NCI-H1092 (cell line): ENCODE measurements around the gene ZDHHC17.

Experiments used
- DNase-seq: peaks from one replicate; lab custom pipeline; 2025; lab: John Stamatoyannopoulos, UW

The ZDHHC17 gene

DNA sequence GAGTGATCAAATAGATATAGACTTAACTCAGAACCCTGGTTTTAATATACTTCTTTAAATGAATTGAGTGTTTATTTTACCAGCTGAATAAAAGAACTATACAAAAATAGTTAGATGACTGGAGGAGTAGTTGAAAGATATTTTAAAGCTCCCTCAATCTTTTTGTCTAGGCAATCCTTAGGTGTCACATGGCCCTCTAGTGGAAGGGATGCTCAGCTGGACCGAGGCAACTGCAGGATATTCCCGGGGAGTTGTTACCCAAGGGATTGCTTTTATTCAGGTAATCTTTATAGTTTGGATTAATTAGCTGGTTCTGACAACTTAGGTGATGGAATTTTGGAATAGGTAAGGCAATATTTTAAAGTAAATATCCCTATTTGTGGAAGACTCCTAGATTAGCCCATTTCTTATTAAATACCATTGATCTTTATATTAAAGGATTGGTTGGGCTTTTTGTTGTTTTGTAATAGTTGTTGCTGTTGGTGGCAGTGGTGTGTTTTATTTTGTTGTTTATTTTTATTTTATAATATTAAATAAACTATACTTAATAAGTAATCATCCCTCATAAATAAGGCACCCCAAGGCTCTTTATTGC is 57.1 kb downstream of the ZDHHC17 start:
- DNase-seq: no peak

DNA sequence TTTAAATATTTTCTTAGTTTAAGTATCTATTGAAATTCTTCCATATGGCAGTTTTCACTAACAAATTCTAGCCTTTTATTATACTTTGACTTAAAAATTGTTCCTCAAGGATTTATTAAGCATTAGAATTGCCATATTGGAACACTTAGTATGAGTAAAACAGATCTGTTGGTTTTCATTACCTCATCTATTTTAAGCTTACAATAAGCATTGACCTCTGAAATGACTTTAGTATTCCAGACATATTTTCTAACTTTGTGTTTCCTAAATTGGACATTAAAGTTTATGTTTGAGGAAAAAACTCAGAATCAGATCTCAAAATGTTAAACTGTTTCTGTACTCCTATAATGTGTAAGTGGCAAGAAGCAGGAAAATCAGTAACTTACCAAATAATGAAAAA is 66.5 kb downstream of the ZDHHC17 start:
- no peak for DNase-seq

DNA sequence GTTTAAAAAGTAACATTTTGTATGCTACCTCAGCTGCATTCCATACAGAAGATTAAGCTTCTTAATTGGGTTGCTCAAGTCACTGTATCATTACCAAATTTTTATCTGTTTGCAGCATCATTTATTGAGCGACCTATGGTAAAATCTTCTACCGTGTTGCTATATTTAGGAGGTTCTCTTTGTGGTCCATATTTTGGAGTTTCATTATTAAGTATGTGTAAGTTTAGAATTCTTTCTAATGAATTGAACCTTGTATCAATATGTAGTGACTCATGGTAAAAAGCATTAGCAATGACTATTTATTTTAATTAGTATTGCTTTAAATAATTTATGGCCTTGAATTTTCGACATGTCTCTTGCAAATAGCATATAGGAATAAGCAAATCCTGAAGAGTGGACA is 72.7 kb downstream of the ZDHHC17 start:
- DNase-seq: no peak

- DNase-seq: no peak
Measured at GRCh38 chr12:76847260-76847659, 83.3 kb downstream of the ZDHHC17 start.

DNA sequence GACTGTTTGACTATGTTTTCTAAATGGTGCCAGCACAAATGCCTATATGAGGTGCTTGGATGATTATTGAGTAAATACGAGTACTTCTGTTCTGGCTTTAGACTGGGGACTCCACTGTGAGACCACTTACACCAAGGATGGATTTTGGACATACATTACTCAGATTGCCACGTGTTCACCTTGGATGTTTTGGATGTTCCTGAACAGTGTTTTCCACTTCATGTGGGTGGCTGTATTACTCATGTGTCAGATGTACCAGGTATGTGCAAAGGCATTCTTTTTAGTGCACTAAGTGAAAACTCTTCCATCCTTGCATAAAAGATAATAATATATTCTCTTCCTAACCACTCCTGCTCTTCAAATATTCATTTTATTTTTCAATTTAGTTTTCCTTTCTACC is 84.2 kb downstream of the ZDHHC17 start:
- DNase-seq: no peak

- no peak for DNase-seq
Measured at GRCh38 chr12:76852106-76852505, 88.2 kb downstream of the ZDHHC17 start.

DNA sequence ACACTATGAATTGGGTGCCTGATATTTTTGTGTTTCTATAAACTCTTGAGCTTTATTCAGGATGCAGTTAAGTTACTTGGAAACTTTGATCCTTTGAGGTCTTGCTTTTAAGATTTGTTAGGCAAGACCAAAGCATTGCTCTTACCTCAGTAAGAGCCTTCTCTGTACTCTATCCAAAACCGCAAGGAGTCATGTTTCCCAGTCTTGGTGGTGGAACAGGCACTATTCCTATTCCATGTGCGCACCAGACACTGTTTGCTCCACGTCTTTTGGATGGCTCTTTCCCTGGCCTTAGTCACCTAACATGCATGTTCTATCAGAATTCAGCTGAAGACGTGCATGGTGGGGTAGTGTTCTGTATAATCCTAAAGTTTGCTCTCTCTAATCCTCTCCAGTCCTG is 91.4 kb downstream of the ZDHHC17 start:
- no peak for DNase-seq

- DNase-seq: no peak
Measured at GRCh38 chr12:76856018-76856644, 92.2 kb downstream of the ZDHHC17 start.

DNA sequence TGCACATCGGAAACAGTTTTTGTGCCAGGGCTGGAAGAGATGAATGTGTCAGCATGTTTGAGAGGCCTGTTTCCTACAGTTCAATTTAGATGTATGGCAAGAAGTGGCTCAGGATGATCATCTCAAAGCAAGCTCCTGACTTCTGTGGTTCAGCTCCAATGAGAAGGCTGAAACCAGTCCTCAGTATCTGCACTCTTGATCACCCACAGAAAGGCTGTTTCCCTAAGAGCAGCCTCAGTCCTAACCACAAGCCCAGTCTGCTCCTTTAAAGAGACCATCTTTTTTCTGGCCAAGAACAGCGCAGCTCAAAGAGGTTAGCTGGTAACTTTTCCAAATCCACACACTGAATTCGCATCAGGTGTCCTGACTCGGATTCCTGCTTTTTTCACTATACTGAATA is 95.7 kb downstream of the ZDHHC17 start:
- DNase-seq: no peak

GRCh38 chr12:76860256-76860655 is 96.3 kb downstream of the ZDHHC17 start:
- no peak for DNase-seq

GRCh38 chr12:76863005-76863670 is 99.2 kb downstream of the ZDHHC17 start:
- DNase-seq: no peak

- DNase-seq: no peak
Measured at GRCh38 chr12:76863837-76864236, 99.9 kb downstream of the ZDHHC17 start.

DNA sequence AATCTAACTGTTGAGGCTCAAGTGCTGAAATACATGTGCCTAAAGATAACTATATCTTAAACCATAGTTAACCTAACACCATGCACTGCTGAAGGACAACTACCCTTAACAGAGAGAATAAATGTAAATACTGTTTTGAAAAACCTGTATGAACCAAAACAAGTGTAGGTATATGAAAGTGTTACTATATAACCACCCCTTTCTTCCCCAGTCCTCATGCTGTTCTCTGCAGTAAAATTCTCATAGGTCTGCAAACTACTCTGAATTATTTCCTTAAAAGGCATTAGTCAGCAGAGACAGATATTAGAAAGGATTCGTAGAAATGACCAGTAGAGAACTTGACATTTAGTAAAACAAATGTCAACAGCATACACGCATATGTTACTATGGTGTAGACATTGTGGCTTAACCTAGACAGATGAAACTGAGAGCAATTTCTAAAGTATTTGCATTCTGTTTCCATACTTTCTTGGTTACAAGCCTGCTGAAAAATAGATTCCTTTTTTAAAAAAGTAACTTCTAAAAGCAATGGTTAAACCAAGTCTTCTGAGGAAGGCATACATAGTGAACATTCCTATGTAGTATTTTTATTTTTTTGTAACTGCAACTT is 101.0 kb downstream of the ZDHHC17 start:
- no peak for DNase-seq

- no peak for DNase-seq
Measured at GRCh38 chr12:76866151-76866567, 102.2 kb downstream of the ZDHHC17 start.

DNA sequence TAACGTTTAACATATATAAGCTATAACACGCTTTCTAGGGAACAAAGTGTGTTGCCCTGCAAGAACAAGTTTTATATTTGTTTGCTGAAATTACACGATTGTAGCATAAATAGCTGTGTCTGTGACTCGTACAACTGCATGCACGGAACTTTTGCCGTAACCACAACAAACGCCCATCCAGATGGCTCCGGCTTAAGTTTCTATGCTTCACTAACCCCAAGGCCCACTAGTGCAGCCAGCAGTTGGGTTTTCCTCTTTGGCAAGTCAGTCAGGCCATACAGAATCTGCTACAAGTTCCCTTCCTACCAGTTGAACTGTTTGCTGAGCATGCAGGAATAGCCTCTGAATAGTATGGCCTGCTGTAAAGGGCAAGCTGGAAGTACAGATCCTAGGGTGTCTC is 102.8 kb downstream of the ZDHHC17 start:
- no peak for DNase-seq

DNA sequence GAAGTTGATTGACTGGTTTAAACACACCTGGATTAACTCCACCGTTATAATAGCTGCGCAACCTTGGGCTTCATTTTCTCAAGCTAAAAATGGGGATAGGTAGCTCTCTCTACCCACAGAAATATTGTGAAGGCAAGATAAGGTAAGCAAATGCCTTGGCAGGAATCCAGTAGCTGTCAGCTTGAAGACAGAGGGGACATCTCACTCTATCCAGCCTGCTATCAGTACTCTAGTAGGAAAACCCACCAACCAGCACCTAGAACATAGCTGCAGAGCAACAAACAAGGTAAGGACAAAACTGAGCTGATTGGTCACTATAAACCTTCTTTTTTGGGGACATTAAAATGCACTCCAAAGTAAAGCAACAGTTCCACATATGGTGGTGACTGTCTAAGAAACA is 107.2 kb downstream of the ZDHHC17 start:
- no peak for DNase-seq

DNA sequence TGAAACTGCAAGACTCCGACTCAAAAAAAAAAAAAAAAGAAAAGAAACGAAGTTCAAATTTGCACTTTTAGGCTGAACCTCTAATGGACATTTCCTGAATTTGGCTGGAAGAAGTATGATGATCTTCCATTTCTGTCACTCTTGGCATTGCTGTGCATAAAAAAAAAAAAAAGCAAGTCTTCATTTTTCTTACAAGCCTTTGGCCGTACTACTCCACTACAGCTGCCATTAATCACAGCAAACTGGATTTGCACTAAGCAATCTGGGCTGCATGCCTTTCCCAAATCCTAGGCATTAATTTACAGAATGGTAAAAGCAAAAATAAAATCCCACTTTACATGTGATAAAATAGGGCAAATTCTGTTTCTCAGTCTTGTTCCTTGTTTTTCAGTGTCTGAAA is 107.8 kb downstream of the ZDHHC17 start:
- no peak for DNase-seq

DNA sequence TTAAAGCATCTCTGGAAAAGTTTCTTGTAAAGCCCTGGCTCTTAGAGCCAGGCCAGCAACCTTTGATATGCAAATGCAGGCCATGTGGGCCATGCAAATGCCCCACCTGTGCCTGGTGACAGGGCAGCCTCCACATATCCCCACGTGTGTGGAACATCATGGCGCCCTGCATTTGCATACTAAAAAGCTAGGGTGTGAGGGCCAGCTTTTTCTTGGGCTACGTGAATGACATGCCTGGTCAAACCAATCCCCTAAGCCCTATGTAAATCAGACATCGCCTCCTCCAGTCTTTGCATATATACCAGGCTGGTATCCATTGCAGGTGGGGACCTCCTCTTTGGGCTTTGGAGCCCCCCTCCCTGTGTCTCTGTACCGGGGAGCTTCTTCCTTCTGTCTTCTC is 108.5 kb downstream of the ZDHHC17 start:
- DNase-seq: no peak

DNA sequence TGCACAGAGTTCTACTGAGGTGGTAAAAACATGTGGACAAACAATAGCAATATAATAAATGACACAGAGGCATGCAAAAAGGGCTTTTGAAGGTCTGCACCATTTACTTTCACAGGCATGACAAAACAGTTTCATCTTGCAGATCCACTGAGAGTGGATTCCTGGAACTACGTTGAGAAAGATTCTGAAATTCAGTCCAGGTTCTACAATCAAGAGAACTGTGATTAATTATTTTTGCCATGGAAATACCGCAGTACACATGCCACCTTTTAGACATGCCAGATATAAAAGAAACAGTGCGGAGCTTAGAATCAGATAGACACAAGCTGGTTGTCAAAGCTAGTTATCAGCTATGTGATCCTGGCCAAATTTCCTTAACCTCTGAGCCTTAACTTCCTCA is 110.1 kb downstream of the ZDHHC17 start:
- DNase-seq: no peak

- no peak for DNase-seq
Measured at GRCh38 chr12:76874491-76875190, 110.7 kb downstream of the ZDHHC17 start.

DNA sequence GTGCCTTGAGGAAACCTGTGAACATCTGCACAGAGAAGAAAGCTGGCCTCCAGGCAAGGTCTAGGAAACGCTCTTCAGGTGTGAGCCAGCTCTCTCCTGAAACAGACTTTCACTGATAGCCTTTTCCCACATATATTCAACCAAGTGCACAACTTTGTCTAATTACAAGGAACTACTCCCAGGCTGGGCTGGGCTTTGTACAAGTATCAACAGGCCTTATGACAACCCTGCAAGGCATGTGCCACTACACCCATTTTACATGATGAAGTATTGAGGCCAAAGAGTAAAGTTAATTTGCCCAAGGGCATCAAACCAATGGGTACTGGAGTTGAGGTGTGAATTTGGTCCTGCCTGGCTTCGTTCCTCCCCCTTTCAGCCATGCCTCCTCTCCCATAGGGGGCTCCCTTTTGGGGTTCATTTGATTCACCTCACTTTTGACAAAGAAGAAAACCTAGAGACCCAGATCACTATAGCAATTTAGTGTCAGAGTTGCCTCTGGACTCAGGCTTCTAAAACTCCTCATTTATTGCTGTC is 112.8 kb downstream of the ZDHHC17 start:
- no peak for DNase-seq
